Measurements from ENCODE around the gene HSPA5.

DNA sequence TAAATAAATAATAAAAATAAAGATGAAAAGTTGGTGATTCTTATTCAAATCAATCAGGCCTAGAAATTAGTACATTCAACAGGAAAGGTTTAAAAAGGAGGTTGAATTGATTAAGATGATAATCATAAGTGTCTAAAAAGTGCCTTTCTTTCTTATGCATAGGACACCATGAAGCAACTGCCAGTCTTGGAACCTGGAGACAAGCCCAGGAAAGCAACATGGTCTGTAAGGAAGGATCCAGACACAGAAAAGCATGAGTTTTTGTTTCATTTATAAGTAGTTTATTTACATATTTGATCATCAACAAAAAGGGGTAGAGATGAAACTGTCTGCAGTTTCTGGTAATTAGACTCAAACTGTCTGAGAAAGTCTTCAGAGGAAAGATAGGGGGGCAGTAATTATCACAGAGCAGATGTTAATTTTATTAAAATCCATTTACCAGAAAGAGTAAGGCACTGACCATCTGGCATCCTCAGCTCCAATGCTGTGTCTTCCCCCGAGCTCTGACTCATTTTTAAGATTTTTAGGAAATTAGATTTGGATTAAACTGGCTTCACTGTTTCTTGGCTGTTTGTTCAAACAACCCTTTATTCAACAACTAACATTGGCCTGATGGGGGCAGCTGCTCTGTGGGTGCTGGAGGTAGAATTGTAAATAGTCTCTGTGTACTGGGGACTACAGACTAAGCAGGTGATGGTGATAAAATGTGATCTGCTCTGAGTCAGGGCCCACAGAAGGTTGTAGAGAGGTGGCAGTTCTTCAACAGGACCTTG lies 38.1 kb downstream of the HSPA5 start:
- TF ChIP-seq EZH2 (IDR thresholded peaks at IDR 0.05) (no peak), POLR2AphosphoS5 (IDR thresholded peaks at IDR 0.05; ENCODE audit: borderline replicate concordance, low read depth, low read length) (no peak)

Data from SK-N-MC (cell line).